HG02885 (cell line): ENCODE data around the gene SMIM20.

Experiments used
- ATAC-seq: cut with Tn5 transposase; IDR thresholded peaks from one replicate; pipeline ENCODE4 v1.9.1; 2021; ENCODE audit warnings: mild to moderate bottlenecking; ENCODE audit not compliant: unreplicated experiment, poor library complexity

SMIM20 gene

DNA sequence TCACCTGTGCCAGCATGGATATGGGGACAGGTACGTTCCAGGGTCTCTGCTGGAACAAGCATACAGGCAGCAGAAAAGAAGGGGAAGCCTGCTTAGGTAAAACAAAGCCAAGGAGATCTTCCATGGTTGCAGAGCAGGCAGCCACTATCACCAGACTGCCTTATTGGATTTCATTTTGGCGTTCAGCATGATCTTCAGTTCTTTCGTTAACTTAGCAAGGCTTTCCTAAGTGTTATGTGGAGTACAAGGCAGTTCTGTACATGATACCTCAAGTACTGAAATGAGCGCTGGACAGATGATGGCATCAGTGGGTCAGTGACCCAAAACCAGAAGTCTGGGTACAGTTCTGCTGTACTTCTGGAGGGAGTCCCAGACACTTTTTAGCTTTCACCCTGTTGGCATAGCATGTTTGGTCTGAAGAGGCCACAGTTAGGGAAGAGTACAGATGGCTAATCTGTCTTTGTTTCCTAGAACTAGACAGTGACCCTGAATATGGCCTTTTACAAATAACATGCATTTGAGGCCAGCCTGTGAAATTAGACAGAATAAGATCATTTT, 8.9 kb downstream of the SMIM20 start:
- no peak for ATAC-seq

DNA sequence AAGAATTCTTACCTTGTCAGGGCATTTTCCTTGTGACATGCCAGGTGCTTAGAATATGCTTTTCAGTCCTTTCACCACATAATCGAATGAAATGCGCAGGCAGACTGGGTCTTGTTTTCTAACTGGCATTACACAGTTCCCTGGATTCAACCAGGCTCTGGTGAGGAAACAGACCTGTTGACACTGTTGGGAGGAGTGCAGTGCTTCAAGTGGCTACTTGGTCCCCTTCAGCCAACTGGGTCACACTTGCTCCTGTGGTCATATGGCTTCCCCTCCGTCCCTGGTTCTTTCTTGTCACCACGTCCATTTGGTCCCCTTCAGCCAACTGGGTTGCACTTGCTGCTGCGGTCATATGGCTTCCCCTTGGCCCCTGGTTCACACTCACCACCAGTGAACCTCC, 9.7 kb downstream of the SMIM20 start:
- ATAC-seq = no peak

GRCh38 chr4:25925486-25926201, 11.6 kb downstream of the SMIM20 start:
- peak; percentile 91 for ATAC-seq

DNA sequence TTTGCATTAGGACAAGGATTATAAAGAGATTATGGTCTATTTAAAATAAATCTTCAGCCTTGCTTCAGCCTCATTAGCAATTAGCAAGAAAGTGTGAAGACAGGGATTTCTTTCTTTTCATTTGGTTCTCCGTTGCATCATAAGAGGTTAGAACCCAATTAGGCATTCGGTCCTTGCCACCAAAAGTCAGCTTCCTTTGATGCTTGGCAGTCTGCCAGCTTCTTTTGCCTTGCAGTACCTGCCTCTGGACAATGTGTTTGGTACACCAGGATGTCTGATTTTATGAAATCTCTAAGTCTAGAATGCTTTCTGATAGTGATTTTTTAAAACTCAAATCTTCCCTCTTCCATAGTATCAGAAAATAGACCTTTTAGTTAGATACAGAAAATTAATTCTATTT, 12.4 kb downstream of the SMIM20 start:
- ATAC-seq = no peak

DNA sequence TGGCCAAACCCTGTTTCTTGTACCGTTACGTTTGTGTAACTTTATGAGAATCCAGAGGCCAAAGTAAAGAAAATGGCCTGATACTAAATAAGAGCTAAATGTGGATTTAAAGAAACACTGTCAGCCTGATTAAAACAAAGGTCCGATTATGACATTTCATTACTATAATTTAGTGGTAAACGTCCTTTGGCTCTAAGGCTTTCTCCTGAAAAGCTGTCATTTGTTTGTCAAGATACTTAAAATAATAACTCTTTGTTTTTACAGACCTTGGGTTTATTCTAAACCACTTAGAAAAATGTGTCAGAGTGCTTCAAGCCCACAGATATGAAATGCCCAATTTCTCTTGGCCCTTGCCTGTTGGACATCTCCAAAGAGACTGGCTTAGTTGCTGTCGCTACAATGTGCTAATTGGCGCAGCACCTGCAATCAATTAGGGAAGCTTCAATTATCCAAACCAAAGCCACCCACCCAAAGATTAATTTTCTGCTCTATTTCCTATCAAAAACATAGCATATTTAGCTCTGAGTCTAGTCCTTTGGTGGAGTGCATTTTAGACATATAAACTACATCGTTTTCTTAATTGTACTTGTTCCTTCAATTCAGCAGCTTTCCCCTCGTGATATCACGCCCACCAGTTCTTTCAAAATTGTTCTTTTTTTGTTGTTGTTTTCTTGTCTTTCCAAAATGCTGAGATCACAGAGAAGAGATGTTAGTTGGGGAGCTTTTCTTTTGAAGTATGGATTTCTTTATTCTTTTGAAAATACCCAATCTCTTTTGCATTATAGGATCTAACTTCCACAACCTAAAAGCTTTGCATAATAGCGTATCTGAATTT, 13.6 kb downstream of the SMIM20 start:
- ATAC-seq = no peak

DNA sequence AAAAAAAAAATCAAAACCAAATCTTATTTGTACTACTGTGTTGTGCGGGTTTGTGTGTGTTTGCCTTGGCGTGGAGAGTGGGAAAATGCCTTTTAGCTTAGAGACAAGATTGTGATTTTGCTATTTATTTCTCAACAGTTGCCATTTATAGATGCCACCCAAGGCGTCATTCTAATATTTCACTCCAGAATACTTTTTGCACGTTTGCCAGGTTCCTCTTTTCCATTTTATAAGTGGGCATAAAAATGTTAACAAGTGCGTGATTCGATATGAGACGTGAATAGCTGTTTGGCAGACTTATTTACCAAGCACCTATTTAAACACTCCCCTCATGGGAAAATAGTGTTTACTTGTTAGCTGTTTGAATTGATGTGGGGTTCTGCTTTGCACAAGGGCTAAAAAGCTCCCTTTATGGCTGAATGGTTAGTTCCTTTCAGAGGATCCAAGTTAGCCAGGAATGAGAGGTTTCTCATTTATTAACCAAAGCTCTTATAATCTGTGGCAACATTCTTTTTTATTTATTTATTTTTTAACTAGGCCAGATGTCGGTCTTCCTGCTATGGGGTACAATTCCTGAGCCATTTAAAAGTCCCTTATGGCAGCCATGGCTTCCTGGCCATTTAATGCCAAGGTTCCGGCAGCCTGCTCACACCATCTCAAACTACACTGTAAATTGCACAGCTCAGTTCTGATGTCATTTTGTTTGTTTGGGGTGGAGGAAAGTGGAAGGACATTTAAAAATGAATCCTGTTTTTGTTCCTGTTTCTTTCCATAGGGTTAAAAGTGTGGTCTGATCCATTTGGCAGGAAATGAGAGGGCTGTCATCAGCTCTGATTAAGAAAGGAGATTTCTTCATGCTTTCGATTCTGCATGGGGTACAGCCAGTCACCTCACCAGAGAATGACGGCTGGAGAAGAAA, 14.6 kb downstream of the SMIM20 start:
- no peak for ATAC-seq

GRCh38 chr4:25929298-25929686, 15.3 kb downstream of the SMIM20 start:
- ATAC-seq = no peak

GRCh38 chr4:25930731-25931354, 16.8 kb downstream of the SMIM20 start:
- ATAC-seq = no peak

DNA sequence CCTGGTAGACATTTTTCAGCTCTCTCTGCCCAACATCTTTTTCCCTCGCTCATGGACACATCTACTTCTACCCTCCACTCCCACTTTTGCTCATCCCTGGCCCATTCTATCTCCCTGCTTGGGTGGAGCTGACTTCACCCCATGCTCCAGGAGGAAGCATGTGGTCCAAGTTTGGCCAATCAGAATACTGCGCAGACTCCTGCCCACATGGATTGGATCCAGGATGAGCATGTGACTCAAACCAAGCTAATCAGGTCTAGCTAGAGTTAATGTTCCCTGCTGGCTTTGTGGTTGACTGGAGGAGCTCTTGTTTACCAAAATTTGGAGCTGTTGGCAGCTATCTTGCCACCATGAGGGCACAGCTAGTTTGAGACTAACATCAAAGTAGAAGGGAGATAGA, 22.7 kb downstream of the SMIM20 start:
- no peak for ATAC-seq

GRCh38 chr4:25937801-25938200, 23.8 kb downstream of the SMIM20 start:
- ATAC-seq = no peak

DNA sequence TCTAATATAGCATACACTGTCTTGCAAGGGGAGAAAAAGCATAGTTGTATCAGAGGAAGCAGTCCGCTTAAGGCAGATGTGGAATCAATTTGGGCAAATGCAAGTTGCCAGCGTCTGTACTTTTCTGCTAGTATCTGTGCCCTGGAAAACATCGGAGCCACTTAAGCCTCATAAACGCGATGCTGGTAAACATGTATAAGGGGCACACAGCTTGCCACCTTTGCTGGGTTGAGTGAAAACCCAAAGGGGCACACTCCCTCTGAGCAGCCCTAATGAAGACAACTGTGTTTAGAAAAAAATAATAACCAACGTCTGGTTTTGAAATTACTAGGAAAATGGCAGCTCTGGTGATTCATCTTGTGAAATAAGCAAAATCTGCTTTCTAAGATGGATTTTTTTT, 24.3 kb downstream of the SMIM20 start:
- peak; percentile 38 for ATAC-seq

GRCh38 chr4:25938787-25939186, 24.8 kb downstream of the SMIM20 start:
- ATAC-seq = peak; percentile 94

DNA sequence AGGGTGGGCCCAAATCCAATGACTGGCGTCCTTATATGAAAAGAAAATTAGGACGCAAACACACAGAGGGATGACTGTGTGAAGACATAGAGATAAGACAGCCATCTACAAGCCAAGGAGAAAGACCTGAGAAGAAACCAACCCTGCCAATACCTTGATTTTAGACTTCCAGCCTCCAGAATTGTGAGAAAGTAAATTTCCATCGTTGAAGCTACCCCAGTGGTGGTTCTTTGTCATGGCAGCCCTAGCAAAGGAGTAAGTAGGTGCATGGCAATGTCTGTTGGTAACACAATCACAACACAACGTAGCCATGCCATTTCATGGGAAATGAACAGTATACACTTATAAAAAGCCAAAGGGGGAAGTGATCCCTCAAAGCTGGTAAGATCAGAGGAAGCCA, 25.3 kb downstream of the SMIM20 start:
- no peak for ATAC-seq

DNA sequence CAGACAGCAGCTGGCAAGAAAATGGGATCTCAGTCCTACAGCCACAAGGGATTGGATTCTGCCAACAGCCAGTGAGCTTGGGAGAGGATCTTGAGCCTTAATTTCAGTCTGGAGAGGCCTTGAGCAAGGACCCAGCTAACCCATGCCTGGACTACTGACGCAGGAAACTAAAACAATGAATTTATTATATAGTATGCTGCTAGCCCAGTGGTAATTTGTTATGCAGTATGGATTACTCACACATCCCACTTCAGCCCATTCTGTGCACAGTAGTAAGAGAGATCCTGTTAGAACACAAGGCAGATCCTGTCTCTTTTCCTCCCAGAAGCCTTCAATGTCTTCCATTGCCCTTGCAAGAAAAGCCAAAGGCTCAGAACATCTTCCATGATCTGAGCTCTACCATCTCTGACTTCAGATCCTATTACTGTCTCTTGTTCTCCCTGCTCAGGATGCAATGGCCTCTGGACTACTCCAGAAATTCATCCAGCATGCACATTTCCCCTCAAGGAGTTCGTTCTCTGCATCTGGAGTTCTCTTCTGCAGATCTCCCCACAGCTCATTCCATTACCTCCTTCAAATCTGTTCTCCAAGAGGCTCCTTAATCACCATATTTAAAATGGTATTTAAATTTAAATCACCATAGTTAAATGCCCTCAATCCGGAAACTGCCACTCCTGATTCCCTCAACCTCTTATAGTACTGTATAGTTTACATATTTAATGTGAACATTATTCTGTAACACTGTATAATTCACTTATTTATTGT, 27.6 kb downstream of the SMIM20 start:
- no peak for ATAC-seq

DNA sequence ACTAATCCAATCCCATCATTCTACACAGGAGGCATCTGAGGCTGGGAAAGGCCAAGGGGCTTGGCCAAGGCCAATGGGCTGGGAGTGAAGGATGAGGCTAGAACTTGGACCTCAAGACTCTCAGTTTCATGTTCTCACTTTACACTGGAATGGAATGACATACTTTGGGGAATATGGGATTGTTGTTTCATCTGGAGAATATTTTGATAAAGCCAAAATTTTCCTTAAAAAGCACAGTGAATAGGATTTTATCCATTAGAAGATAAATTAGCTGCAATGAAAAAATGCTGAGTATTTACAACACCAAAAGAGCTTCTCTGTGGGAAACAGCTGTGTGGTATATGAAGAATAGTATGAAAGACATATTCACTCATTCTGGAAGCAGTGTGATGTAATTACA, 29.3 kb downstream of the SMIM20 start:
- ATAC-seq = no peak

DNA sequence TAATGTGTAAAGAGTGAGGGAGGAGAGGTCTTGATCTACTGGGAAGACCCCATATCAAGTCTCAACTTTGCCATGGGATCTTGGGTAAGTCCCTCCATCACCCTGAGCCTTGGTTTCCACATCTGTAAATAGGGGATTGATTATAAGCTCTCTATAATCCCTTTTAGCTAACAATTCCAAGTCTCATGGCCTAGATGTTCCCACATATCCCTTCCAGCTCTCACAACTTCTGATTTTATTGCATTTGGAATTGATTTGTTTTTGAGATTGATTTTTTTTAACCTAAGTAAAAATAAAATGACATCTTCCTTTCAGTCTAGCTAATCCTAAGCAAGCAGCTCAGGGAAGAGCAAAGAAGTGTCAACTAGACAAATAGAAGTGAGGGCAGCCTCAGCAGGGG, 29.8 kb downstream of the SMIM20 start:
- no peak for ATAC-seq

DNA sequence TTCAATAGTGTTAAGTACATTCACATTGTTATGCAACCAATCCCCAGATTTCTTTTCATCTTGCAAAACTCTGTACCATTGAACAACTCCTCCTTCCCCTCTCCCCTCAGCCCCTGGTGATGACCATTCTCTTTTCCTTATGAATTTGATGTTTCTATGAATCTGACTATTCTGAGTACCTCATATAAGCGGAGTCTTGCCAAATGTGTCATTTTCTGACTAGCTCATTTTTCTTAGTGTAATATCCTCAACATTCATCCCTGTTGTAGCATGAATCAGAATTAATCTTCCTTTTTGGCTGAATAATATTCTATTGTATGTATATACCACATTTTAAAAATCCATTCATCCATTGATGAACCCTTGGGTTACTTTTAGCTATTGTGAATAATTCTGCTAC, 34.0 kb downstream of the SMIM20 start:
- ATAC-seq = no peak

DNA sequence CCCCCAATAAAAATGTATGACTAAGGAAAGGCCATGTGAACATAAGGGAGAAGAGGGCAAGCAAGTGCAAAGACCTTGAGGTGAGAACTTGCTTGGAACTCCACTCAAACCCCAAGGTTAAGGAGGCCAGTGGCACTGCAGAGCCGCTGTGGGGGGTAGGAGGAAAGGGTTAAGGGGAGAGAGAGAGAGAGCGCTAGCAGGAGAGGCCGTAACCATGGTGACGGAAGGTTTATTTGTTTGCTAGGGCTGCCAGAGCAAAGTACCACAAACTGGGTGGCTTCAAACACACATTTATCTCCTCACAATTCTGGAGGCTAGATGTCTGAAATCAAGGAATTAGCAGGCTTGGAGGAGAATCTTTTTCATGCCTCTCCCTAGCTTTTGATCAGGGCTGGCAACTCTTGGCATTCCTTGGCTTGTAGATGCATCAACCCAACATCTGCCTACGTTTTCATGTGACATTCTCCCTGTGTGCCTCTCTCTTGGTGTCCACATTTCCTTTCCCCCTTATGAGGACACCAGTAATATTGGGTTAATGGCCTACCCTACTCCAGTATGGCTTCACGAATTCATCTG, 35.2 kb downstream of the SMIM20 start:
- no peak for ATAC-seq

DNA sequence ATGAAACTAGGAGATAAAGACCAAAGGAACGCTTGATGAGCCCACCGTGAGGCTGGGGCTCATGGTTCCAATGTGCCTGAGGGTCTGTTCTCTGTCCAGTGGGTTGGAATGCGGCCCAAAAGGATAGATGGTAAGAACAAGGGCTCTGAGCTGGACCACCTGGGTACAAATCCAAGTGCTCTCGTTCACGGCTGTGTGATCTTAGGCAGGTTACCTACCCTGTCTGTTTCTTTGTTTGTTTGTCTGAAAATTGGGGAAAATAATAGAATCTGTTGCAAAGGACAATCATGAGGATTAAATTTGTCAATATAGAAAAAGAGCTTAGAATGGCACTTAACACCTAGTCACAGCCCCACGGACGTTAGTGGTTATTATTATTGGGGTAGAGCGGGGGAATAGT, 36.0 kb downstream of the SMIM20 start:
- ATAC-seq = no peak
